Left lung (tissue), 10 donors: ENCODE results near the gene FKBP4. TPM values are rescaled to one million over a fixed set of nuclear protein-coding genes. Genes with fewer than 3 reads are reported as not detected.
A peak's percentile ranks its signal among the peaks of the same experiment; 100 is the strongest.

Experiments
- ATAC-seq: fragments of 200-7000 bp; cut with Tn5 transposase; one replicate; pipeline ENCODE4 v1.9.1; 2020; ENCODE audit warnings: moderate library complexity
- DNase-seq, 4 donors: peaks; one replicate each; pipeline ENCODE4 v3.0.0-alpha.2; 2013 to 2020
- H3K27ac ChIP-seq, 2 donors: fragments of 200-600 bp; sonication (generic) in 1 of 2; one replicate each; pipeline versions ENCODE4 v1.5.0 to v1.8.0; 2020 to 2021
- H3K27me3 ChIP-seq, 2 donors: fragments of 200-600 bp; sonication (generic) in 1 of 2; one replicate each; pipeline versions ENCODE4 v1.5.0 to v1.8.0; 2020 to 2021
- H3K36me3 ChIP-seq, 2 donors: fragments of 200-600 bp; sonication (generic) in 1 of 2; one replicate each; pipeline versions ENCODE4 v1.5.0 to v1.8.0; 2020 to 2021
- H3K4me1 ChIP-seq, 2 donors: fragments of 200-600 bp; one replicate each; pipeline ENCODE4 v1.8.0; 2021
- H3K4me3 ChIP-seq, 2 donors: fragments of 200-600 bp; sonication (generic) in 1 of 2; one replicate each; pipeline versions ENCODE4 v1.5.0 to v1.8.0; 2020 to 2021; ENCODE audit warnings: mild to moderate bottlenecking in 1 of 2
- H3K9me3 ChIP-seq, 2 donors: fragments of 200-600 bp; sonication (generic) in 1 of 2; one replicate each; pipeline versions ENCODE4 v1.5.0 to v1.8.0; 2020 to 2021
- intact Hi-C, 2 donors: fragments of 100-400 bp; cut with DNase I; formaldehyde crosslinking; loops; one replicate each; pipeline versions ENCODE4 v1.11.2 to v1.14.2; 2022
- polyA plus RNA-seq, 6 donors: library from polyadenylated mRNA; unstranded; fragments of 120-200 nt; gene quantifications; one replicate each; pipeline ENCODE4 v1.2.1, GENCODE V29; 2013; ENCODE audit not compliant: insufficient read length in 6 of 6
- total RNA-seq, 2 donors: library from RNA; stranded (reverse); fragmentation: NEBNext Ultra II Directional; extraction: Animal tissue kit (Norgen Biotek cat#: 25700); gene quantifications; one replicate each; pipeline ENCODE4 v1.2.1, GENCODE V29; 2021
- TF ChIP-seq, protein P1 (sequence below), 2 donors: fragments of 200-600 bp; sonication (generic) in 1 of 2; IDR thresholded peaks; one replicate each; pipeline versions ENCODE4 v1.5.0 to v1.8.0; 2021; ENCODE audit warnings: antibody characterized with exemption in 2 of 2
- donor health status: DM: no; HTN: yes; CAD: no.
- donor health status: DM: no; HTN: no; CAD: no.

The FKBP4 gene
- total and polyA plus RNA-seq, 8 donors: 48.1 to 110 (median 85.2) TPM

- intact Hi-C loops: no loop called here
- H3K4me3 ChIP-seq: no peak within 1 kb of the TSS
- no peak within 1 kb of the TSS for H3K27ac ChIP-seq
- H3K36me3 ChIP-seq: peaks cover 0 to 23% of the 10 kb centered on the region in 2 donors
- ATAC-seq (peak; percentile 64), DNase-seq (peak in 2 of 4 donors; percentile 77 to 91)
- no peaks in the 10 kb centered on the region for H3K9me3 ChIP-seq
- no peaks in the 10 kb centered on the region for H3K4me1 ChIP-seq
- peaks cover 0 to 6% of the 10 kb centered on the region in 2 donors for H3K27me3 ChIP-seq
- TF ChIP-seq, protein P1, sequence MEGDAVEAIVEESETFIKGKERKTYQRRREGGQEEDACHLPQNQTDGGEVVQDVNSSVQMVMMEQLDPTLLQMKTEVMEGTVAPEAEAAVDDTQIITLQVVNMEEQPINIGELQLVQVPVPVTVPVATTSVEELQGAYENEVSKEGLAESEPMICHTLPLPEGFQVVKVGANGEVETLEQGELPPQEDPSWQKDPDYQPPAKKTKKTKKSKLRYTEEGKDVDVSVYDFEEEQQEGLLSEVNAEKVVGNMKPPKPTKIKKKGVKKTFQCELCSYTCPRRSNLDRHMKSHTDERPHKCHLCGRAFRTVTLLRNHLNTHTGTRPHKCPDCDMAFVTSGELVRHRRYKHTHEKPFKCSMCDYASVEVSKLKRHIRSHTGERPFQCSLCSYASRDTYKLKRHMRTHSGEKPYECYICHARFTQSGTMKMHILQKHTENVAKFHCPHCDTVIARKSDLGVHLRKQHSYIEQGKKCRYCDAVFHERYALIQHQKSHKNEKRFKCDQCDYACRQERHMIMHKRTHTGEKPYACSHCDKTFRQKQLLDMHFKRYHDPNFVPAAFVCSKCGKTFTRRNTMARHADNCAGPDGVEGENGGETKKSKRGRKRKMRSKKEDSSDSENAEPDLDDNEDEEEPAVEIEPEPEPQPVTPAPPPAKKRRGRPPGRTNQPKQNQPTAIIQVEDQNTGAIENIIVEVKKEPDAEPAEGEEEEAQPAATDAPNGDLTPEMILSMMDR (IDR thresholded peaks at IDR 0.05): no peak
Observed at GRCh38 chr12:2834581-2835491, 40.1 kb downstream of the FKBP4 start, which contains the start of gene NRIP2. NRIP2 (minus strand) TSS chr12:2835035; CDS start chr12:2834983, 52 bp downstream.

- H3K27ac ChIP-seq: no peak overlapping the region
- no peak overlapping the region for H3K4me3 ChIP-seq
- no peak for DNase-seq
- ATAC-seq: no peak
- peaks cover 0 to 12% of the 10 kb centered on the region in 2 donors for H3K36me3 ChIP-seq
- no peaks in the 10 kb centered on the region for H3K4me1 ChIP-seq
- intact Hi-C loops: no loop called here
- no peaks in the 10 kb centered on the region for H3K9me3 ChIP-seq
- H3K27me3 ChIP-seq: peaks cover 0 to 6% of the 10 kb centered on the region in 2 donors
- TF ChIP-seq, protein P1 (IDR thresholded peaks at IDR 0.05): no peak
Observed at GRCh38 chr12:2835691-2836403, 41.1 kb downstream of the FKBP4 start.

DNA sequence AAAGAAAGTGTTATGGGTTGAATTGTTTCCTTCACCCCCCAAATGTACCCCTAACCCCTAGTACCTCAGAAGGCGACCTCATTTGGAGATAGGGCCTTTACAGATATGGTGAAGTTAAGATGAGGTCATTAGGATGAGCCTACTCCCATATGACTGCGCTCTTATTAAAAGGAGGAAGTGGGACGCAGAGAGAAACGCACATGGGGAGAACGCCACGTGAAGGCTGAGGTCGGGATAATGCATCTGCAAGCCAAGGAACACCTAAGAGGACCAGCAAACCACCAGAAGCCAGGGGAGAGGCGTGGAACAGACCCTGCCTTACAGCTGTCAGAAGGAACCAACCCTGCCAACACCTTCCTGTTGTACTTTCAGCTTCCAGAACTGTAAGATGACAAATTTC lies 41.8 kb downstream of the FKBP4 start:
- Histone ChIP-seq H3K4me1 (no peaks in the 10 kb centered on the region), H3K27me3 (peaks cover 0 to 6% of the 10 kb centered on the region in 2 donors), H3K9me3 (no peaks in the 10 kb centered on the region), H3K4me3 (no peak overlapping the region), H3K36me3 (peaks cover 0 to 5% of the 10 kb centered on the region in 2 donors), H3K27ac (no peak overlapping the region)
- intact Hi-C loops: no loop called here
- TF ChIP-seq, protein P1 (IDR thresholded peaks at IDR 0.05): no peak
- no peak for DNase-seq
- ATAC-seq: no peak

GRCh38 chr12:2841056-2841650 lies 46.4 kb downstream of the FKBP4 start:
- DNase-seq: no peak
- Histone ChIP-seq H3K27ac (no peak overlapping the region), H3K27me3 (no peaks in the 10 kb centered on the region), H3K36me3 (peaks cover 0 to 13% of the 10 kb centered on the region in 2 donors), H3K9me3 (no peaks in the 10 kb centered on the region), H3K4me3 (no peak overlapping the region), H3K4me1 (no peaks in the 10 kb centered on the region)
- TF ChIP-seq, protein P1 (IDR thresholded peaks at IDR 0.05): no peak
- intact Hi-C loops: loop anchor here in 1 of 2 donors (10.0 kb wide), 1 partner anchor 194 kb away; no protein-coding TSS in a partner anchor
- ATAC-seq: no peak
